ENCODE data around the gene THSD4.

- TF ChIP-seq POLR2AphosphoS5 (IDR thresholded peaks at IDR 0.05; ENCODE audit: borderline replicate concordance, low read depth, low read length): no peak
- no peak for TF ChIP-seq EZH2 (IDR thresholded peaks at IDR 0.05)
- TF ChIP-seq FOXP2 (optimal IDR thresholded peaks at IDR 0.05; ENCODE audit: control extremely low read depth, extremely low read length, insufficient read depth): no peak
These were observed 451.0 kb downstream of the THSD4 start for GRCh38 chr15:71566226-71566625.

All from SK-N-MC (cell line).